Upper lobe of left lung (tissue), 4 donors: ENCODE data around the gene SORCS3.

Experiments used
- EP300 ChIP-seq, 4 donors: sonication (generic); formaldehyde crosslinking; IDR thresholded peaks; one replicate each; pipeline ENCODE4 v1.5.1; 2017; ENCODE audit warnings: antibody characterized with exemption in 4 of 4, control low read depth in 2 of 4
- POLR2A ChIP-seq, 4 donors: fragments of 450-650 bp; IDR thresholded peaks; one replicate each; pipeline ENCODE4 v1.5.1; 2016 to 2017; ENCODE audit warnings: antibody characterized with exemption in 4 of 4, mild to moderate bottlenecking in 2 of 4
- POLR2AphosphoS5 ChIP-seq, 2 donors: sonication (generic); formaldehyde crosslinking; IDR thresholded peaks; one replicate each; pipeline ENCODE4 v1.5.1; 2017; ENCODE audit warnings: antibody characterized with exemption in 2 of 2
- TF ChIP-seq, protein P1 (sequence below), 6 experiments: fragments of 450-650 bp in 4 of 6; fragments of 200-600 bp in 2 of 6; sonication (generic) in 2 of 6; IDR thresholded peaks; one replicate each; pipeline ENCODE4 v1.5.1; 2016 to 2019; ENCODE audit warnings: antibody characterized with exemption in 6 of 6

DNA sequence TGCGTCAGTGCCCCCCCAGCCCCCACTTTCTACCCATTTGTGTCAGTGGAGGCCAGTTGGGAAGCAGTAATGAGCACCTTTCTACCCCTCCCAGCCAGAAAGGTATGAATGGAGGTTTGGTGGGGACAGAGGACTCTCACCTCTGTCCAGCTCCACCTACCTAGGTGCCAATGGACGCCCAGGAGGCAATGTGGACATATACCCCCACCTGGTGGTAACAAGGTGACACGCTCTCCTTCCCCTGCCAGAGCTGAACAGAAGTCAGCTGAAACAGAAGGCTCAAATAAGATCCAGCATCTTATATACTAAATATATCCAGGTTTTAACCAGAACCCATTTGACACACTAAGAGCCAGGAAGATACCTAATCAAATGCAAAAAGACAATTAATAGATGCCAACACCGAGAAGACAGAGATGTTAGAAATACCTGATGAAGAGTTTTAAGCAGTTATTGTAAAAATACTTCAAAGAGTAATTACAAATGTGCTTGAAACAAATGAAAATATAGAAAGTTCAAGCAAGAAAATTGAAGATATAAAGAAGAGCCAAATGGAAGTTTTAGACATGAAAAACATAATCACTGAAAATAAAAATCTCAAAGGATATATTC is 18.4 kb upstream of the SORCS3 start:
- TF ChIP-seq, protein P1, sequence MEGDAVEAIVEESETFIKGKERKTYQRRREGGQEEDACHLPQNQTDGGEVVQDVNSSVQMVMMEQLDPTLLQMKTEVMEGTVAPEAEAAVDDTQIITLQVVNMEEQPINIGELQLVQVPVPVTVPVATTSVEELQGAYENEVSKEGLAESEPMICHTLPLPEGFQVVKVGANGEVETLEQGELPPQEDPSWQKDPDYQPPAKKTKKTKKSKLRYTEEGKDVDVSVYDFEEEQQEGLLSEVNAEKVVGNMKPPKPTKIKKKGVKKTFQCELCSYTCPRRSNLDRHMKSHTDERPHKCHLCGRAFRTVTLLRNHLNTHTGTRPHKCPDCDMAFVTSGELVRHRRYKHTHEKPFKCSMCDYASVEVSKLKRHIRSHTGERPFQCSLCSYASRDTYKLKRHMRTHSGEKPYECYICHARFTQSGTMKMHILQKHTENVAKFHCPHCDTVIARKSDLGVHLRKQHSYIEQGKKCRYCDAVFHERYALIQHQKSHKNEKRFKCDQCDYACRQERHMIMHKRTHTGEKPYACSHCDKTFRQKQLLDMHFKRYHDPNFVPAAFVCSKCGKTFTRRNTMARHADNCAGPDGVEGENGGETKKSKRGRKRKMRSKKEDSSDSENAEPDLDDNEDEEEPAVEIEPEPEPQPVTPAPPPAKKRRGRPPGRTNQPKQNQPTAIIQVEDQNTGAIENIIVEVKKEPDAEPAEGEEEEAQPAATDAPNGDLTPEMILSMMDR (IDR thresholded peaks at IDR 0.05) = peak in 3 of 6 experiments; percentile 11 to 16 (median 12)
- TF ChIP-seq POLR2A (IDR thresholded peaks at IDR 0.05) (no peak), POLR2AphosphoS5 (IDR thresholded peaks at IDR 0.05) (no peak), EP300 (IDR thresholded peaks at IDR 0.05) (no peak)
